ENCODE results near the gene ACAD9.
"Not testable (repeated sequence)": the region's sequence is repeated elsewhere in the genome, so short reads cannot be mapped to it uniquely, and the experiment has no call there.

The ACAD9 gene

DNA sequence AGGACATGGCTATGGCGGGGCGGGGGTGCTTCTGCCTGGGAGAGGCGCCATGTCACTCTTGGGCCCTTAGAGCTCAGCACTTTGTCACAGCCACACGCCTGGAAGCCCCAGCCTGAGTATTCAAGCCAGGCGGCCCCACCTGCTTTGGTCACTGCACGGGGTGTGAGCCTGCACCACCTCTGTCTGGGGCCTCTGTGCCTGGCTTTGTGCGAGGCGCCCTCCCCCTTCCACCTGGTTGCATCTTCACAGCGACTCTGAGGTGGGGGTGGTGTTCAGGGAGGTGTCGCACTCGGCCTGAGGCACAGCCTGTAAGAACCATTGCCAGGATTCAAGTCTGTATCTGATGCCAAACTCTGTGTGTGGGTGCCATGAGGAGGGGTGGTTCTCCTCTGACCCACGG is 24.1 kb downstream of the ACAD9 start:
- DNase-seq = no peak

DNA sequence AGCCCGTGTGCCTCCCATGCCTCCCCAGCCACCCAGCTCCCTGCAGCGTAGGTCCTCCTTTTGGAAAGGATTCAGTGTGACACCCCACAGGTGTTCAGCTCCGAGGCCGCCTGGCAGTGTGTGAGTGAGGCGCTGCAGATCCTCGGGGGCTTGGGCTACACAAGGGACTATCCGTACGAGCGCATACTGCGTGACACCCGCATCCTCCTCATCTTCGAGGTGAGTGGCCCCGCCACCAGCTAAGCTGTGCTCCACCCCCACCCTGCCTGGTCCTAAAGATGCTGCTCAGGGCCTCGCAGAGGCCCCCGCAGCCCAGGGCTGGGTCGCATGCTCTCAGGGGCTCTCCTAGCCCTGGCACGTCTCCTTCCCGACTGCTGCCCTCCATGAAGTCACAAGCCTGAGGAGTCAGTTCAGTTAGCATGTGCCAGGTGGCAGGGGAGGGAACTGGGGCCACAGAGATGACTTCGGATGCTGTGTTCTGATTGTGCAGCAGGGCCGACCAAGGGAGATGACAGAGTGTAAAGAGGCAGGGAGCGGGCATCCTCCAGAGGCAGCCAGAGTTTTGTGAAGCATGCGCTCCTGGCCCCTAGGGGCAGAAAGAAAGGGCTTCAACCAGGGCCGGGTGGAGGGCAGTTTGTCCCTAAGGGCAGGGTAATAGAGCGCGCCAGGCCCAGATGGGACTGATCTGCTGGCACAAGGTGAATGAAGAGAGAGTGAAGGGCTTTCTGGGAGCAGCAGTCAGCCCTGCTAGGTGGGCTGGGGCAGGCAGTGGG is 26.8 kb downstream of the ACAD9 start:
- DNase-seq = no peak

DNA sequence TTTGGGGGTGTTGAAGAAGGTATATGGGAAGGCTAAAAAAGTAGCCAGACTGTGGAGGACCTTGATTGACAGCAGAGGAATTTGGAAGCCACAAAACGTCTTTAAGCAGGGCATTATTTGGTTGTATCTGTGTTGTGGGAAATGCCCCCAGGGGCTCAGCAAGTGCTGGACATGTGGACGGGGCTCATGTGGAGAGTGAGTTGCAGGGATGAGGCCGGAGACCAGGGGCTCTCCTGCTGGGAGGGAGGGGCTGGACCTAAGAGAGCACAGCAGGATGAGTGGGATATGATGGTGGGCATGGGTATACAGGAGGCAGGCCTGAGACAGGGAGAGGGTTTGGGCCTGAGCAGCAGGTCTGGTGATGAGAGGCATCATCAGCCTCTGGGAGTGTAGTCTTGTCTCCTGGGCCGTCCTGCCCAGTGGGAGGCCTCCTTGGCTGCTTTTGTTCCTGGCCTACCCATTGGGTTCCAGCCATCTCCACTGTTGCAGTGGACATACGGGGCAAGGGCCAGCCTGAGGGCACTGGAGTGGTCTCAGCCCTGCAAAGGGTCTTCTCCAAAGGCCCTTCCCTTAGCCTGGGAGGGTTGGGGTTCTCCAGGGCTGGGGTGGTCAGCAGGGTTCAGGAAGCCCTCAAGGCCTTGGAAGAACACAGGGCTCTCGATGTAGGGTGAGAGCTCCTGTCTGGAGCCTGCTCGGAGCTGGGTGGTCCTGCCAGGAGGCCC is 27.5 kb downstream of the ACAD9 start:
- DNase-seq = no peak

DNA sequence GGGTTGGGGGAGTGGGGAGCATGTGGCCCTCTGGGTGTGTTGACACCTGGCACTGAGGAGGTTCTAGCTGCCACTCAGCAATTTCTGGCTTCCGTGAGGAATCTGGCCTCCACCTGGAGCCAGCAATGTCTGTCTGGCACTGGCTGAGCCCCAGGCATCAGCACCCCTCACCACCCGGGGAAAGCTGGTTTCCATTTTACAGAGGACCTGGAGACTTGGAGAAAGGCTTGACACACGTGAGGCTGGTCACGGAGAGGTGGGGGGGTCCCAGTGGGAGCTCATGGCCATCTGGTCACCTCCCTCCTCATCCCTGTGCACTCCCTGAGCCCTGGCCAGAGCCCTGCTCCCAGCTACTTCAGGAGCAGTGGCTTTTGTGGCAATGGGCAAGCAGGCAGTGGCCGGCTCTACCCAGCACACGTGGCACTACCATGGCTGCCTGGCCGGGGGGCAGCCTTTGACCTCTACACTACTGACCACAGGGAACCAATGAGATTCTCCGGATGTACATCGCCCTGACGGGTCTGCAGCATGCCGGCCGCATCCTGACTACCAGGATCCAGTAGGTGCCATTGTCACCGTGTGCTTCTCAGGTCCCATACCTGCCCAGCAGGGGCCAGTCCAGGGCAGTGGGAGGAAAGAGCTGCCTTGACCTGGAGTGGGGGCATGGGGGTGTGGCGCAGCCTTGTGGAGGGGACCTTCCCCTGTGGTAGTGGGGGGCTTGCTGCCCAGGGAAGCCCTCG is 28.5 kb downstream of the ACAD9 start:
- DNase-seq = no peak

DNA sequence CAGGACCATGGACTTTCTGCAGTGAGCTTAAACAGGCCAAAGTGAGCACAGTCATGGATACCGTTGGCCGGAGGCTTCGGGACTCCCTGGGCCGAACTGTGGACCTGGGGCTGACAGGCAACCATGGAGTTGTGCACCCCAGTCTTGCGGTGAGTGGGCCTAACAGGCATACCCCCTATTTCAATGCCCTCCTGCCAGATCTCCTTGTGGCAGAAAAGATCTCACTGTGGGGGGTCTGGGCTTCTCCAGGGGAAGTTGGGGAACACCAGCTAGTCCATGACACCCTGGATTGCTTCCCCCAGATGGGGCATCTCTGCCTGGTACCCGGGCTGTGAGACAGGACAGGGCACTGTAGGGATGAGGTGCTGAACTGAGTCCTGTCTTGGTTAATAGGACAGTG is 29.5 kb downstream of the ACAD9 start:
- DNase-seq = no peak

DNA sequence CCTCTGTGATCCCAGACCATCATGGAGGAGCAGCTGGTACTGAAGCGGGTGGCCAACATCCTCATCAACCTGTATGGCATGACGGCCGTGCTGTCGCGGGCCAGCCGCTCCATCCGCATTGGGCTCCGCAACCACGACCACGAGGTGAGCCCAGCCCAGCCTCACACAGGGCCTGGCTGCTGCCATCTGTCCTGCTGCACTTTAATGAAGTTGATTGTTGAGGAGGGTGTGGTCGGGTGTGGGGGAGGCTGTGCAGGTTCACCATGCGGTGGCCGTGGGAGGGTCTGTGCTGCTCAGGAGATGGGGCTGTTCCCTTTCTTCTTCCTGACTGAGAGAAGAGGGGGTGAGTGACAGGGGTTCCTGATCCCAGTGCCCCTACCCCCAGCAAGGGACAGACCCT is 30.6 kb downstream of the ACAD9 start:
- DNase-seq = no peak

DNA sequence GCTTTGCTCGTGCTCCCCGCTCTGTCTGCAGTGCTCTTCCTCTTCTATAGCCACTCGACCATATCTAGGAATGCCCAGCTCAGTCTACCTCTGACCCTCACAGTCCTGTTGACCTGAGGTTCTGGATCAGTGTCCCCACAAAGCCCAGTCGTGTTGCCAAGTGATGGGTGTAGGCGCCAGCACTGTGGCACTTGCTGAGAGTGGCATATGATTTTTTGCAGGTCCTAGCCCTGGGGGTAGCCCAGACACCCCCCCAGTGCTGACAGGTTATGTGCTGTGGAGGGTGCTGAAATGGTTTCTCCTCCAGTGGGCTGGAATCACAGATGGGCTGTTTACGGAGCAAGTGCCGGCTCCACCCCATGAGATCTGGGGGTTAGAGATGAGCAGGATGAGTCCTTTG is 32.5 kb downstream of the ACAD9 start:
- no peak for DNase-seq

DNA sequence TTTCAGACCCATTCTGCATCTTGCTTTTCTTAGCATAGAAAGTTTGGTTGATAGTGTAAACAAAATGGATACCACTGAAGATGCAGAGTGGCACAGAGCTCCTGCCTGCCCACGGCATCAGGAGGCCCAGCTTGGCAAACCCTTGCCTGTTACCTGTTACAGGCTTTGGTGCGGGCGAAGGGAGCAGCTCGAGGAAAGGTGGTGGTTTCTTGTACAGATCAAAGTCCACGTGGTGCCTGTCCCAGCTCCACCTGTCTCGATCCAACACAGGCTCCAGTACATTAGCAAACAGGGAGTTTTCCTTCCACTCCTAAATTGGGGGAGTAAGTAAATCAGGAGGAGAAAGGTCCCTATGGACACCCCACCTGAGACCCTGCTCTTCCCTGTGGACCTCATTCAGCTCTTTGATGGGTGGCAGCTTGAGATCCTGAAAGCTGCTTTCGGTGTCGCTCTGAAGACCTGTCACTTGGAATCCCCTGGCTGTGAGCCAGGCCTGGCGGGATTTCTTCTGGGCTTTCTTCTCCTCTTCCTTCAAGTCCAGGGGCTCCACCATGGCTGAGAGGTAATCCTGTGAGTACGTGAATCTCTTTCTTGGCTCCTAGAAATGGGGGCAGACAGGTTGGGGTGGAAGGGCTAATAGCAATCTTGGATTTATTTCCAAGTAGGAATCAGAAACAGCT is 35.7 kb downstream of the ACAD9 start:
- DNase-seq = no peak

DNA sequence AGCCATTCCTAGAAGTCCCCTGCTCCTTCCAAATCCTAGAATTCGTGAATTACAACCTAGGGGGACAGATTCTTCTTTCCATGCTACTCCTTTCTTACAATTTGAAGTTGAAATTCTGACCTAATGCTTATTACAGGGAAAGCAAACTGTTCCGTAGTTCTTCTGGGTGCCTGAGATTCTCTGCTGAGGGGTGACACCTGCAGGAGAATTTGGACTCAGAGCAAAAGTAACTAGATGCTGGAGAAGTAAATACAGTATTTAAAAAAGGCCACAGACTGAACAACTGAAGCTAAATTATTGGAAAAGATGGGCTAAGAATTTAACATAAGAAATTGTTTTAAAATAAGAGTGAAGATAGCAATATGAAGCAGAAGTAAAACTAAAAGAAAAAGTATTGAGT is 37.9 kb downstream of the ACAD9 start:
- no peak for DNase-seq

DNA sequence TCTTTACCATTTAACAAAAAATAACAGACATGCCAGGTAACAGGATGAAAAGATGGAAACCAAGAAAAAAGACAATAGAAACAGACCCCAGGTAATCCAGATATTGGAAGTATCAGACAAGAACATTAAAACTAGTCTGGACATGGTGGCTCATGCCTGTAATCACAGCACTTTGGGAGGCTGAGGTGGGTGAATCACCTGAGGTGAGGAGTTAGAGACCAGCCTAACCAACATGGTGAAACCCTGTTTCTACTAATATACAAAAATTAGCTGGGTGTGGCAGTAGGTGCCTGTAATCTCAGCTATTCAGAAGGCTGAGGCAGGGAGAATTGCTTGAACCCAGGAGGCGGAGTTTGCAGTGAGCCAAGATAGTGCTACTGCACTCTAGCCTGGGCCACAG is 40.6 kb downstream of the ACAD9 start:
- DNase-seq = no peak

DNA sequence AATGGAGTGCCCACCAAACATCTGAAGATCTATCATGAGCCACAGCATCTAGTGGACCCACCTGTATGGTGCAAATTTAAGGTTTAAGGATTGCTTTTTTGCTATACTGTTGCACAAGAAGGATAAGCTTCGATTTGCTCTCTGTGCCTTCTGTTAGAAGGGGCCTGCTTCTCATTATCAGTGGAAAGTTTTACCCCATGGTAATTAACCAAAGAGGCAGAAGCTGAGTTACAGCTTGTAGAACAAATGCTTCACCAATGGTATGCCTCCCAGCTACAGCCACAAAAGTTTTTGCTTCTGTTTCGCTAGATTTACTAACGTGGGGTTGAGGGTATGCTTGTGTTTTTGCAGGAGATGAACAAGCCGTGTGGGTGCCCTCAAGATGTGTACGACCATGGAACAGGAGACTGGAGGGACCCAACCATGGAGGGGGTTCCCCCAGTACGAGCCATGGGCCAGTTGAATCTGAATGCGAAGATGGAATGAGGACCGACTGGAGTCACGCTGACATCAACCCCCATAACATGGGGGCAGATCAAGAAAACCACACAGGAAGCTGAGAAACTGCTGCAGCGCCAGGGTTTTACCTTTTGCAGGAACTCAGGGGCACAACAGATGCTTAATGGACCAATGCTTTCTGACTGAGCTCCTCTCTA is 43.5 kb downstream of the ACAD9 start:
- DNase-seq = peak; percentile 57

DNA sequence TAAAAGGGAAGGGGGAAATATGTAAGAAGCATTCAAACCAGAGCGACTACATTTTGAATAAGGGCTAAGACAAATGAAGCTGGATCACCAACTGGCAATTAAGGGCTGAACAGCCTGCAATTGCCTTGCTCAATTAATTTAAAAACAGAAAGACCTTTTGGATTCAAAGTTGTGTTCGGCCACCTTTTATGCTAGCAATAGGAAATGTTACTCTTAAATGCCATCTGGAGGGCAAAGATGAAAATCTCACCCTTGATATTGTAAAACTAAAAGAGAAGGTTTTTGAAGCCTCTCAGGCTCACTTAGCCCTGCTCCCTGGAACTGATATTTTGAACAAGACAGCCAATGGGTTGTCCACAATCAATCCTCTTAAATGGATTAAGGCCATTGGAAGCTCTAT is 44.2 kb downstream of the ACAD9 start:
- no peak for DNase-seq

DNA sequence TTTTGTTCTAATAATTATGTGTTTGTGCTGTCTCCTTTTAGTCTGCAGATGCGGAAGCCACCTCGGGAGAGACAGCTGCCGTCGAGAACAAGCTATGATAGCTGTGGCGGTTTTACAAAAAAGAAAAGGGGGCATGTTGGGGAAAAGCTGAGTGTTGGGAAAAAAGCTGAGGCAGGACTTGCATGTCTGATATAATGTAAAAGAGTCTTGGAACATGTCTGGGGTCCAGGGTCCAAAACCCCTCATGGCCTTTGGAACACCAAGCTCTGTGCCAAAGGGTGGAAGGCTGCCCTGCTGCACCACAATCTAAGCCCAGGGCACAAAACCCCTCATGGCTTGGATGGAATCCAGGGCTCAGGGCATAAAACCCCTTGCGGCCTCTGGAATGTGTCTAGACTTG is 44.6 kb downstream of the ACAD9 start:
- not testable (repeated sequence) for DNase-seq

DNA sequence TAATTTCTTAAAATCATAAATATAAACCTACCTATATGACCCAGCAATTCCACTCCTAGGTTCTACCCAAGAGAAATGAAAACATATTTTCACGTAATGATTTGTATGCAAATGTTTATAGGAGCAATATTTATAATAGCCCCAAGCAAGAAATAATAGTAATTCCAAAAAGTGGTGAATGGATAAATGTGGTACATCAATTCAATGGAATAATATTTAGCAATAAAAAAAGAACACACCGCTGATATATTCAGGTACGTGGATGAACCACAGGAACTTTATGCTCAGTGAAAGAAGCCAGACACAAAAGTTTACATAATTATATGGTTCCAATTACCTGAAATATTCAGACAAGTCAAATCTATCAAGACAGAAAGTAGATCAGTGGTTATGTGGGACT is 49.9 kb downstream of the ACAD9 start:
- DNase-seq = no peak

DNA sequence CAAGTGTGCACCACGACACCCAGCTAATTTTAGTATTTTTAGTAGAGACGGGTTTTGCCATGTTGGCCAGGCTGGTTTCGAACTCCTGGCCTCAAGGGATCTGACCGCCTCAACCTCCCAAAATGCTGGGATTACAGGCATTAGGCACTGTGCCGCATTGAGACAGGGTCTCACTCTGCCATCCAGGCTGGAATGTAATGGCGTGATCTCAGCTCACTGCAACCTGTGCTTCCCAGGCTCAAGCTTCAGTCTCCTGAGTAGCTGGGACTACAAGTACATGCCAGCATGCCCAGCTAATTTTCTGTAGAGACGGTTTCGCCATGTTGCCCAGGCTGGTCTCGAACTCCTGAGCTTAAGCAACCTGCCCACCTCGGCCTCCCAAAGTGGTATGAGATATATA is 51.6 kb downstream of the ACAD9 start:
- no peak for DNase-seq

DNA sequence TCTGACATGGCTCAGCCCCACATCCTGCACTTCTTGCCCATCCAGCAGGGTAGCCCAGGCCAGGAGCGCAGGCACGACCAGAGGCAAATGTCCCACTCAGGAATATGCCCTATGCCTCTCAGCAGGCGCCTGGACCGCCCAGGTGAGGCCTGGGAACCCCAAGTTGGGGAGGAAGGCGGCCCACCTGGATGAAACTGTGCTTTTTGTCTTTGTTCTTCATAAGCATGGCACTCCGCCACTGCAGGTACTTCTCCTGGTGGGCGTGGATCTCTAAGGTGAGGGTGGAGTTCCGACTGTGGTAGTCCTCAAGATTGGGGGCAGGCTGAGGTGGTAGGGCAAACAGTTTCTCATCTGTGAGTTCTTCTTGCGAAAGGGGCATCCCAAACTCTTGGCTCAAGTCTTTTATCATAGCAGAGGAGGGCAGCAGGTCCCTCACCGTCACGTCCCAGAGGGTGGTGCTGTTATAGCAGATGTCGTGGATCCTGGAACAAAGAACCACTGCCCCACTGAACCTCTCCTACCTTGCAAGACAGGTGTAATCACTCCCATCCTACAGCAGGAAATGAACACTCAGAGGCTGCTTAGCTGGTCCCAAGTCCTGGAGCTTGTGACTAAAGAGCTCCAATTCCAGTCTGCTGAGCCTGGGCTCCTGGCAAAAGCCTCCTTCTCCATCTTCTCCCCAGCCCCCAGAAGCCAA is 53.2 kb downstream of the ACAD9 start:
- DNase-seq = no peak

DNA sequence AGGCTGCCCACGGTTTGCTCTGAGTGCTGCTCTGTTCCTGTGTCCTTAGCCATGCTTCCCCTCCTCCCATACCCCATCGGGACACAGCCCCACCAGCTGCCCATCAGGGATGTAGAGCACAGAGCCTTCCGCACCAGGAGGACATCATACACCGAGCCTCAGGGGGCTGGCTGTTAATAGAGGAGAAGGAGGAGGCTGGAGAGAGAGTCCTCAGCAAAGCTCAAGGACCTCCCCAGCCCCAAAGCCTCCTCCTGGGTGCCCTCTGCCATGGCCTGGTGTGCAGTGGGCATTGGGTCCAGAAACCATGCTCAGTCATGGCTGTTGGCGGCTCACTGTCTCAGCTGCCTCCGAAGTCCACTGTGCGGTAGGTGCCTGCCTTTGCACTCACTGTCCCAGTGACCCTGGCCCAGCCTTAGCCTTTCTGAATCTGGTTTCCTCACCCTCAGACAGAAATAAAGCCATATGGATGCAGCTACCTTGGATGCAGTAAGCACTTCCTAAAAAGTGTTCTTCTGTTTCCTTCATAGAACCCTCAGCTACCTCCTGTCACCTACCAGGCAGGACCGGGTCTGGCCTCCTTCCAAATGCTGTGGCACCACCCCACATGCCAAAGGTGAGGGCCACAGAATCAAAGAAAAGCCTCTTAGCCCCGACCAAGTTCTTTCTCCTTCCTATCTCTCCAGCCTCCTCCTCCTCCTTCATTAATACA is 53.9 kb downstream of the ACAD9 start:
- no peak for DNase-seq

DNA sequence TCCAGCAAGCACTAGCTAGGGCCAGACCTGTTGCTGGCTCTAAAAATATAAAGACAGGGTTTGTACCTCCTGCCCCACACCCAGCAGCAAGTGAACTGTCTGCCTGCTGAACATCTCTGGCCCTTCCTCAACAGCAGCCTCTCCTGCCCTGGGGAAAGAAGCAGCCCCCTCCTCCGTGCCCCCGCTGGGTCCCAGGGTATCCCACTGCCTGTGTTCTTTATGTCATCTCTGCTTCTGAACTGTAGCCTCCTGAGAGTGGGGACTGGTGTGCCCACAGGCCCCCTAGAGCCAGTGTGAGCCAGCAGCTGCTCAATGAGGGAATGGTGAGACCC is 54.5 kb downstream of the ACAD9 start:
- no peak for DNase-seq

DNA sequence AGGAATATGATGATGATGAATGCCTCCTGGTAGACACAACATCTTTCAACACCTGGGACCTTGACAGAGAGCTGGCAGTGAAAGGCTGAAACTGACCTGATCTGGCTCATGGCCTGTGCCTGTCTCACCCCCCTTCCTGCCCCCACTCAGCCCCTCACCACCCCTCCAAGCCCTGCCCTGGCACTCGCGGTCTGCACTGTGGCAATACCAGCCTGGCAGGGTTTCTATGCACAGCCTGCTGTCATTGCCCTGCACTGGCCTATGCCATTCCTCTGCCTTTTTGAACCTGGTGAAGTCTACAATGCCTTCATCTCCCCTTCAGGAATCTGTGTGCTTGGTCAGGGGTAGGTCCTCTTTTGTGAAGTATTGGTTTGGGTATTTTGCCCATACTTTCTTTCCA is 56.5 kb downstream of the ACAD9 start:
- DNase-seq = no peak

DNA sequence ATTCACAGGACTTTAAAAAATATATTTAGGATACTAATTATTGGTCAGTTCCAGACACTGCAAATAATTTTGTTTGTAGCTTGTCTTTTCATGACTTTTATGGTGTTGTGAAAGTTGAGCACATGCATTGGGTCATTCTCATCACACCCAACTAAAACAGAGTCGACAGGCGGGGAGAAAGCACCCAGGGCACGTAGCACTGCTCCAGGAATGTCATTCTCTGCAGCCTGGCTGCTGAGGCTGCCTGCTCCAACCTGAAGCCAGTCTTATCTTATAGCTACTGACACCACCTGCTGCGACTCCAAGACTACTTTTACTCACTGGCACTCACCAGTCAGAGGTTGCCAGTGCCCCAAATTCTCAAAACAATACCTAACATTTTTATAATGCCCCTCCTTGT is 56.9 kb downstream of the ACAD9 start:
- no peak for DNase-seq

DNA sequence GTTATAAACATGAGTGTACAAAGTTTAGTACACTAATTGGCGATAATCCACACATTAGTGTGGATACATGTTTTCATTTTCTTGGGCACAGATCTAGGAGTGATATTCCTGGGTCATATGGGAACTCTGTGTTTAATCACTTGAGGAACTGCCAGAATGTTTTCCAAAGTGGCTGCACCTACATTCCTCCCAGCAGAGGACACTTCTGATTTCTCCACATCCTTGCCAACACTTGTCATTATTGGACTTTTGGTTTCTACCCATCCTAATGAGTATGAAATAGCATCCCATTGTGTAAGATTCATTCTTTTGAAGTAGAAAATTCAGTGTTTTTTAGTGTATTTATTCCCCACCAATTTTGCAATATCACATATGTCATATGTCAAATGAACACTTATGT is 60.8 kb downstream of the ACAD9 start:
- no peak for DNase-seq

Measured in activated CD4-positive, CD25-positive, alpha-beta regulatory T cell treated with anti-CD3 and anti-CD28 coated beads, Interleukin-2, amount 50 U/mL, for 72 hours (primary cell).